ENCODE data around the gene MYT1. TPM values are rescaled to one million over a fixed set of nuclear protein-coding genes. Genes with fewer than 3 reads are reported as not detected.
"Not testable (repeated sequence)": the region's sequence is repeated elsewhere in the genome, so short reads cannot be mapped to it uniquely, and the experiment has no call there.

The MYT1 gene
- polyA plus RNA-seq, 1 donor = 2.6 TPM

DNA sequence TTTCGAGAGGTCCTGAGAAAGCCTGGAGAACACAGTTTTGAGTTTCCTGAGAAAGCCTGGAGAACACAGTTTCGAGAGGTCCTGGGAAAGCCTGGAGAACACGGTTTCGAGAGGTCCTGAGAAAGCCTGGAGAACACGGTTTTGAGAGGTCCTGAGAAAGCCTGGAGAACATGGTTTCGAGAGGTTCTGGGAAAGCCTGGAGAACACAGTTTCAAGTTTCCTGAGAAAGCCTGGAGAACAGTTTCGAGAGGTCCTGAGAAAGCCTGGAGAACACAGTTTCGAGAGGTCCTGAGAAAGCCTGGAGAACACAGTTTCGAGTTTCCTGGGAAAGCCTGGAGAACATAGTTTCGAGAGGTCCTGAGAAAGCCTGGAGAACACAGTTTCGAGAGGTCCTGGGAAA lies 40.7 kb upstream of the MYT1 start:
- not testable (repeated sequence) for H3K36me3 ChIP-seq (ENCODE audit: control insufficient read depth, insufficient read depth, low read length); H3K4me1 ChIP-seq (ENCODE audit: control insufficient read depth, insufficient read depth, low read length); DNase-seq; H3K27ac ChIP-seq (ENCODE audit: low read length); H3K9me3 ChIP-seq (ENCODE audit: control insufficient read depth, low read depth, low read length); H3K4me3 ChIP-seq (ENCODE audit: low read length)
- 90% methylated on average over 2 of the region's 11 CpGs for WGBS (ENCODE audit: insufficient coverage, low lambda C conversion rate)
- peaks cover 14% of the 10 kb centered on the region for H3K27me3 ChIP-seq (ENCODE audit: control insufficient read depth, insufficient read depth, low read length)

DNA sequence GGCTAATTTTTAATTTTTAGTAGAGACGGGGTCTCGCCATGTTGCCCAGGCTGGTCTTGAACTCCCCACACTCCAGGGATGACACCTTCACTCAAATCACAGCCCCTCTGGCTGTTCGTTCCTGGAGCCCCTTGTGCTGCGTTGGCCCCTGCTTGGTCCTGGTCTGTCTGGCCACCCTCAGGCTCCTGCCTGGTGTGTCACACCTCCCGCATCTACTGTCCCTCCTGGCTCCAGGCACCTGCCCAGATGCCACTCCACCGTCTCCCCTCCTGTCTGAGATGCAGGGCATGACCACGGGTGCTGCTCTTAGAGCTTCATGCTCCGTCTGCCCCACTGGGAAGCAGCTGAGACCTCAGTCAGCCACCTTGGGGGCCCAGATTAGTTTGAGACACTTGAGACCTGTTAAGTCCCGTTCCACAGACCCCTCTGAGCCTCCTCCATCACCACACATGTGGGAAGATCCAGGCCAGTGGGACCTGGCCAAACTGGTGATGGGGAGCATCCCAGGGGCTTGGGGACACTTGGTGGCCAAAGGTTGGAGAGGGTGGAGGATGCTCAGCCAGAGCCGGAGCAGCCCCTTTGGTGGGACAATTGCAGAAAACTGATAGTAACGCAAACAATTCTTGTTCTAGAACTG lies 35.0 kb upstream of the MYT1 start:
- no peaks in the 10 kb centered on the region for H3K36me3 ChIP-seq (ENCODE audit: control insufficient read depth, insufficient read depth, low read length)
- 100% methylated on average over 1 of the region's 11 CpGs for WGBS (ENCODE audit: insufficient coverage, low lambda C conversion rate)
- peaks cover 9% of the 10 kb centered on the region for H3K27me3 ChIP-seq (ENCODE audit: control insufficient read depth, insufficient read depth, low read length)
- H3K4me3 ChIP-seq (ENCODE audit: low read length) = no peak overlapping the region
- no peak for DNase-seq
- no peak overlapping the region for H3K27ac ChIP-seq (ENCODE audit: low read length)
- no peaks in the 10 kb centered on the region for H3K4me1 ChIP-seq (ENCODE audit: control insufficient read depth, insufficient read depth, low read length)
- no peaks in the 10 kb centered on the region for H3K9me3 ChIP-seq (ENCODE audit: control insufficient read depth, low read depth, low read length)

DNA sequence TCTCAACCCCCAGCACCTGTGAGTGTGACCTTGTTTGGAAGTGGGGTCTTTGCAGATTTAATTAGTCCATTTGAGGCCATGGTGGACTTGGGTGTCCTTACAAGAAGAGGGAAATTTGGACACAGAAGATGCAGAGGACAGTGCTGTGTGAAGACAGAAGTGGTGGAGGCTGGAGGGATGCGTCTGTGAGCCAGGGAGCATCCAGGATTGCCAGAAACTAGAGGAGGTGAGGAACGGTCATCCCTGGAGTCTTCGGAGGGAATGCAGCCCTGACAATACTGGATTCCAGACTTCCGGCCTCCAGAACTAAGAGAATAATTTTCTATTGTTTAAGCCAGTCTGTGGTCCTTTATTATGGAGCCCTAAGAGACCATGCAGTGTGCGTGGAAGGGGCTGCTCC lies 34.0 kb upstream of the MYT1 start:
- H3K27me3 ChIP-seq (ENCODE audit: control insufficient read depth, insufficient read depth, low read length) = peaks cover 9% of the 10 kb centered on the region
- no CpG with 5 or more reads among the region's 5 CpGs for WGBS (ENCODE audit: insufficient coverage, low lambda C conversion rate)
- H3K4me1 ChIP-seq (ENCODE audit: control insufficient read depth, insufficient read depth, low read length) = no peaks in the 10 kb centered on the region
- no peaks in the 10 kb centered on the region for H3K9me3 ChIP-seq (ENCODE audit: control insufficient read depth, low read depth, low read length)
- no peaks in the 10 kb centered on the region for H3K36me3 ChIP-seq (ENCODE audit: control insufficient read depth, insufficient read depth, low read length)
- no peak overlapping the region for H3K4me3 ChIP-seq (ENCODE audit: low read length)
- no peak overlapping the region for H3K27ac ChIP-seq (ENCODE audit: low read length)
- DNase-seq = no peak

DNA sequence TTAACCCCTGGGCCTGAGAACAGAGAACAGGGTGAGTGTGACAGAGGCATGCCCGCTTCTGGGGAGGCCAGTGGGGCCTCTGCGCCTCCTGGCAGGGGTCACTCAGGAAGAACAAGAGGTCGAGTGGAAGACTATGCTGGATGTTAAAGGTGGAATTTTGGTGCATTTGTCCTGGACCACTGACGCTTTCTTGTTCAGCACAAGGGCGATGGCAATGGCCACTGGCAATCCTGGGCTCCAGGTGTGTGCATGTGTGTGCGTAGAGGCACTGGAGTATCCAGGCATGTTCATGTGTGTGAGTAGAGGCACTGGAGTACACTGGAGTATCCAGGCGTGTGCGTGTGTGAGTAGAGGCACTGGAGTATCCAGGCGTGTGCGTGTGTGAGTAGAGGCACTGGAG lies 33.4 kb upstream of the MYT1 start:
- Histone ChIP-seq H3K27ac (ENCODE audit: low read length) (no peak overlapping the region), H3K27me3 (ENCODE audit: control insufficient read depth, insufficient read depth, low read length) (peaks cover 9% of the 10 kb centered on the region), H3K4me1 (ENCODE audit: control insufficient read depth, insufficient read depth, low read length) (no peaks in the 10 kb centered on the region), H3K4me3 (ENCODE audit: low read length) (no peak overlapping the region), H3K36me3 (ENCODE audit: control insufficient read depth, insufficient read depth, low read length) (no peaks in the 10 kb centered on the region), H3K9me3 (ENCODE audit: control insufficient read depth, low read depth, low read length) (no peaks in the 10 kb centered on the region)
- DNase-seq = no peak
- no CpG with 5 or more reads among the region's 10 CpGs for WGBS (ENCODE audit: insufficient coverage, low lambda C conversion rate)

DNA sequence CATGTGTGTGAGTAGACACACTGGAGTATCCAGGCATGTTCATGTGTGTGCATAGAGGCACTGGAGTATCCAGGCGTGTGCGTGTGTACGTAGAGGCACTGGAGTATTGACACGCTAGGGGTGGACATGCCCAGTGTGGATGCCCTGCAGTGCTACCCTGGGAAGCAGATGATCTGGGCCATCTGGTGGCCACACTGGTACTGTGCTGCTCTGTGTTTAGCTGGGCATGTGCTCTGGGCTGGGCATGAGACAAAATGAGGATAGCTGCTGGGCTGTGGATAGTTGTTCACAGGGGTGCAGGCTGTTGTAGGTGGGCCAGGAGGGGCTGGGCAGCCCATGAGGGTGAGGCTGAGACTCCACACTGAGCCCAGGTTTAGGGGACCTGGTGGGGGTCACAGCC lies 32.8 kb upstream of the MYT1 start:
- DNase-seq = peak in 1 of 2 donors; percentile 15
- WGBS (ENCODE audit: insufficient coverage, low lambda C conversion rate) = no CpG with 5 or more reads among the region's 4 CpGs
- H3K27me3 ChIP-seq (ENCODE audit: control insufficient read depth, insufficient read depth, low read length) = peaks cover 9% of the 10 kb centered on the region
- H3K27ac ChIP-seq (ENCODE audit: low read length) = no peak overlapping the region
- H3K4me3 ChIP-seq (ENCODE audit: low read length) = no peak overlapping the region
- H3K36me3 ChIP-seq (ENCODE audit: control insufficient read depth, insufficient read depth, low read length) = no peaks in the 10 kb centered on the region
- no peaks in the 10 kb centered on the region for H3K4me1 ChIP-seq (ENCODE audit: control insufficient read depth, insufficient read depth, low read length)
- H3K9me3 ChIP-seq (ENCODE audit: control insufficient read depth, low read depth, low read length) = no peaks in the 10 kb centered on the region

DNA sequence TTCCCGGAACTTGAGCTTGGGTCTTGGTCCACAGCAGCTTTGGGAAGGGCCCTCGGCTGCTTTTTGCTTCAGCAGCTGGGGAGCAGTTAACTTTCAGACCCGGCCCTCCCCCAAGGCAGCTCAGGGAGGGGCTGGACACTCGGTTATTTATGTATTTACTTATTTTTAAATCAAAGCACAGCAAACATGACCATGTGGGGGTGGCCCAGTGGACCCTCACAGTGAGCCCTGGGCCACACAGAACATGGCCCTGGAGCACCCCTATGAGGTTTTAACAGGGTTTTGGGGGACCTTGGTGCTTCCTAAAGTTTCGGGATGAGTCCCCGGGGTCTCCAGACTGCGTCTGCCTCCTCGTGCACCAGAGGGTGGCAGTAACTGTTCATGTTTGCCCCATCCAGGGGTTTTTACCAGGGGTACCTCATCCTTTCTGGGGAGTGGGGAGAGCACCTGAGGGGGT lies 30.3 kb upstream of the MYT1 start:
- no peak for DNase-seq
- H3K27ac ChIP-seq (ENCODE audit: low read length) = no peak overlapping the region
- H3K36me3 ChIP-seq (ENCODE audit: control insufficient read depth, insufficient read depth, low read length) = no peaks in the 10 kb centered on the region
- WGBS (ENCODE audit: insufficient coverage, low lambda C conversion rate) = no CpG with 5 or more reads among the region's 8 CpGs
- no peak overlapping the region for H3K4me3 ChIP-seq (ENCODE audit: low read length)
- no peaks in the 10 kb centered on the region for H3K9me3 ChIP-seq (ENCODE audit: control insufficient read depth, low read depth, low read length)
- peaks cover 6% of the 10 kb centered on the region for H3K27me3 ChIP-seq (ENCODE audit: control insufficient read depth, insufficient read depth, low read length)
- no peaks in the 10 kb centered on the region for H3K4me1 ChIP-seq (ENCODE audit: control insufficient read depth, insufficient read depth, low read length)

DNA sequence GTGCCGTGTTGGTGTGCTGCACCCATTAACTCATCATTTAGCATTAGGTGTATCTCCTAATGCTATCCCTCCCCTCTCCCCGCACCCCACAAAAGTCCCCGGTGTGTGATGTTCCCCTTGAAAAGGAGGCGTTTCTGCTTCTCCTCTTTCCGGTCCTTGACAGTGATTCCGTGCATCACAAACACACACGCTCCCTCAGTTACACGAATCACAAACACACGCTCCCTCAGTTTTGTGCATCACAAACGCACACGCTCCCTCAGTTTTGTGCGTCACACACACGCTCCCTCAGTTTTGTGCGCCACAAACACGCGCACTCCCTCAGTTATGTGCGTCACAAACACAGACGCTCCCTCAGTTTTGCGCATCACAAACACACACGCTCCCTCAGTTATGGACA lies 29.5 kb upstream of the MYT1 start:
- H3K4me1 ChIP-seq (ENCODE audit: control insufficient read depth, insufficient read depth, low read length); DNase-seq; H3K27me3 ChIP-seq (ENCODE audit: control insufficient read depth, insufficient read depth, low read length); H3K27ac ChIP-seq (ENCODE audit: low read length); H3K9me3 ChIP-seq (ENCODE audit: control insufficient read depth, low read depth, low read length); H3K36me3 ChIP-seq (ENCODE audit: control insufficient read depth, insufficient read depth, low read length); H3K4me3 ChIP-seq (ENCODE audit: low read length): not testable (repeated sequence)
- 93% methylated on average over 5 of the region's 20 CpGs for WGBS (ENCODE audit: insufficient coverage, low lambda C conversion rate)

DNA sequence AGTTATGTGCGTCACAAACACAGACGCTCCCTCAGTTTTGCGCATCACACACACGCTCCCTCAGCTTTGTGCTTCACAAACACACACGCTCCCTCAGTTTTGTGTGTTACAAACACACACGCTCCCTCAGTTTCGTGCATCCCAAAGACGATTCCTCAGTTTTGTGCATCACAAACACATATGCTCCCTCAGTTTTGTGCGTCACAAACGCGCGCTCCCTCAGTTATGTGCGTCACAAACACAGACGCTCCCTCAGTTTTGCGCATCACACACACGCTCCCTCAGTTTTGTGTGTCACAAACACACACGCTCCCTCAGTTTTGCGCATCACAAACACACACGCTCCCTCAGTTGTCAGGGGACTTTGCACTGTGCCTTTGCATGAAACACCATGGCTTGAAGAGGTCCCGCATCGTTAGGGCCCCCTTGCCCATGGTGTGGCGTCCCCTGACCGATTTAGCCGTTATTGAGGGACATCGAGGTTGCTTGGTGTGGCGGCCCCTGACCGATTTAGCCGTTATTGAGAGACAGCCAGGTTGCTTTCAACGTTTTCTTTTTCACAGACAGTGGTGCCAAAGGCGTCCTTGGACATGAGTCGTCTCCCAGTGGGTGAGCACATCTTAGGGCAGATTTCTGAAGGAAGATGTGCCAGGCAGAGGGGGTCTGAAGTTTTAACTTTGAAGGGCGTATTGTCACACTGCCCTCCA lies 28.1 kb upstream of the MYT1 start:
- DNase-seq = no peak
- Histone ChIP-seq H3K36me3 (ENCODE audit: control insufficient read depth, insufficient read depth, low read length) (no peaks in the 10 kb centered on the region), H3K27me3 (ENCODE audit: control insufficient read depth, insufficient read depth, low read length) (peaks cover 3% of the 10 kb centered on the region), H3K27ac (ENCODE audit: low read length) (no peak overlapping the region), H3K4me3 (ENCODE audit: low read length) (no peak overlapping the region), H3K4me1 (ENCODE audit: control insufficient read depth, insufficient read depth, low read length) (peaks cover 7% of the 10 kb centered on the region), H3K9me3 (ENCODE audit: control insufficient read depth, low read depth, low read length) (no peaks in the 10 kb centered on the region)
- 78% methylated on average over 6 of the region's 32 CpGs for WGBS (ENCODE audit: insufficient coverage, low lambda C conversion rate)

DNA sequence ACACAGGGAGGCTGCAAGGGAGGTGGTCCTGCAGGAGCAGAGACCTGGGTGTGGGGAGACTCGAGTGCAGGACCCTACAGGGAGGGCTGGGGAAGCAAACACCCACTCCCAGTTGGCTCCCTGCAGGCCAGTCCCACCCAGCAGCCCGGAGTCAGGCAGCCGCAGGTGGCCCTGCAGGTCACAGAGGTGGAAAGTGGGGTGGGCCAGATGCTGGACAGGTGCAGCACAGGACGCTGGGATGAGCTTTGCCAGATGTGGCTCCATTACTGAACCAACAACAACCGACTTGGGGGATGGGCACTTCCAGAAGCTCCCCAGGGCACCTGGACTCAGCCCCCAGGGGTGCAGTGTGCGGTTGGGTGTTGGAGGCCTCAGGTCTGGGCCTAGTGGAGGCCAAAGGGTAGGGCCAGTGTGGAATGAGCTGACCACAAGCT lies 26.6 kb upstream of the MYT1 start:
- H3K4me3 ChIP-seq (ENCODE audit: low read length) = no peak overlapping the region
- no peak for DNase-seq
- H3K36me3 ChIP-seq (ENCODE audit: control insufficient read depth, insufficient read depth, low read length) = no peaks in the 10 kb centered on the region
- no CpG with 5 or more reads among the region's 6 CpGs for WGBS (ENCODE audit: insufficient coverage, low lambda C conversion rate)
- H3K27ac ChIP-seq (ENCODE audit: low read length) = no peak overlapping the region
- H3K4me1 ChIP-seq (ENCODE audit: control insufficient read depth, insufficient read depth, low read length) = peaks cover 7% of the 10 kb centered on the region
- H3K9me3 ChIP-seq (ENCODE audit: control insufficient read depth, low read depth, low read length) = no peaks in the 10 kb centered on the region
- peaks cover 3% of the 10 kb centered on the region for H3K27me3 ChIP-seq (ENCODE audit: control insufficient read depth, insufficient read depth, low read length)

DNA sequence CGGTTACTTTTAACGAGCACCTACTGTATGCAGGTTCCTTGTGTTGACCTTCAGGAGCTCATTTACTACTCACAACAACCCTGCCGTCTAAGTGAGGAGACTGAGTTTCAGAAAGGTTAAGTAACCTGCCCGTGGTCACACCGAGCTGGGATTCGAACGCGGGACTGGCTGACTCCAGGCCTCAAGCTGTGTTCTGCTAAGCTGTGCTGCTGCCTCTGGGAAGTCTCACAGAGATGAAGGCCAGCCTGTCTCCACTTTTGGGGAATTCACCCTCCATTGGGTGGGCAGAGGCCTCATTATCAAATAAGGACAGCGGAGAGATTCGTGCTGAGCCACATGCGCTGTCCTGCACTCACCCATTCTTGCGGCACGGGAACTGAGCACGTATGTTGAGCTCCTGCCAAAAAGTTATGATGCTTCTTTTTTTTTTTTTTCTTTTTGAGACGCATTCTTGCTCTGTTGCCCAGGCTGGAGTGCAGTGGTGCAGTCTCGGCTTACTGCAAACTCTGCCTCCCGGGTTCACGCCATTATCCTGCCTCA lies 25.9 kb upstream of the MYT1 start:
- Histone ChIP-seq H3K27ac (ENCODE audit: low read length) (no peak overlapping the region), H3K27me3 (ENCODE audit: control insufficient read depth, insufficient read depth, low read length) (peaks cover 3% of the 10 kb centered on the region), H3K36me3 (ENCODE audit: control insufficient read depth, insufficient read depth, low read length) (no peaks in the 10 kb centered on the region), H3K4me3 (ENCODE audit: low read length) (no peak overlapping the region), H3K9me3 (ENCODE audit: control insufficient read depth, low read depth, low read length) (no peaks in the 10 kb centered on the region), H3K4me1 (ENCODE audit: control insufficient read depth, insufficient read depth, low read length) (peaks cover 7% of the 10 kb centered on the region)
- DNase-seq = no peak
- WGBS (ENCODE audit: insufficient coverage, low lambda C conversion rate) = 92% methylated on average over 2 of the region's 18 CpGs

Measured in large intestine (tissue), 3 donors.